OCI-LY7 (cell line): ENCODE data around the gene NPAT. TPM values are rescaled to one million over a fixed set of nuclear protein-coding genes. Genes with fewer than 3 reads are reported as not detected.

Experiments used
- BruUV-seq: library from RNA; stranded (reverse); fragments of 400-500 nt; replicated peaks from 2 replicates; lab custom pipeline; 2021; lab: Mats Ljungman, UMichigan
- CTCF ChIA-PET: fragments of 300-600 bp; sonication (Branson Sonifier 250); formaldehyde crosslinking; loops from one replicate; lab custom pipeline; 2022; ENCODE audit warnings: antibody characterized with exemption; ENCODE audit not compliant: unreplicated experiment; lab: Charles Lee
- POLR2A ChIA-PET: fragments of 300-600 bp; sonication (Branson Sonifier 250); formaldehyde crosslinking; loops from one replicate; lab custom pipeline; 2022; ENCODE audit warnings: antibody characterized with exemption; lab: Charles Lee
- DNase-seq: peaks from one replicate; pipeline ENCODE4 v3.0.0-alpha.2; 2015; ENCODE audit warnings: low spot score
- H2AFZ ChIP-seq: fragments of 200-600 bp; sonication (generic), shearing (Covaris generic); 2 replicates; pipeline ENCODE4 v1.6.1; 2014; ENCODE audit warnings: mild to moderate bottlenecking, antibody characterized with exemption, low read length, moderate library complexity
- H3K27ac ChIP-seq: fragments of 200-600 bp; sonication (generic); 2 replicates; pipeline ENCODE4 v1.5.1; 2014; ENCODE audit warnings: mixed run types, low read depth, mild to moderate bottlenecking, moderate library complexity, low read length, inconsistent platforms; ENCODE audit not compliant: poor library complexity, severe bottlenecking
- H3K36me3 ChIP-seq: fragments of 200-600 bp; sonication (generic); 2 replicates; pipeline ENCODE4 v1.6.1; 2014; ENCODE audit warnings: mild to moderate bottlenecking, antibody characterized with exemption, low read length, moderate library complexity, mixed read lengths; ENCODE audit not compliant: insufficient read depth
- H3K4me1 ChIP-seq: fragments of 200-600 bp; sonication (generic); 2 replicates; pipeline ENCODE4 v1.5.1; 2014; ENCODE audit warnings: mild to moderate bottlenecking, low read length; ENCODE audit not compliant: insufficient read depth, poor library complexity, severe bottlenecking
- H3K4me2 ChIP-seq: fragments of 200-600 bp; sonication (generic); 2 replicates; pipeline ENCODE4 v1.6.1; 2014; ENCODE audit warnings: mild to moderate bottlenecking, low read length
- H3K4me3 ChIP-seq: fragments of 200-600 bp; sonication (generic); 2 replicates; pipeline ENCODE4 v1.5.1; 2014; ENCODE audit warnings: mild to moderate bottlenecking, low read depth, low read length; ENCODE audit not compliant: poor library complexity, severe bottlenecking
- H3K79me2 ChIP-seq: fragments of 200-600 bp; sonication (generic); 2 replicates; pipeline ENCODE4 v1.6.1; 2016; ENCODE audit warnings: low read depth, mild to moderate bottlenecking, low read length, moderate library complexity, mixed read lengths; ENCODE audit not compliant: insufficient read depth
- H3K9me2 ChIP-seq: fragments of 200-600 bp; sonication (generic); 2 replicates; pipeline ENCODE4 v1.6.1; 2016; ENCODE audit warnings: mild to moderate bottlenecking, low read length, mixed read lengths; ENCODE audit not compliant: insufficient read depth
- H3K9me3 ChIP-seq: fragments of 200-600 bp; sonication (generic); 2 replicates; pipeline ENCODE4 v1.6.1; 2014; ENCODE audit warnings: mild to moderate bottlenecking, mixed run types, low read length, mixed read lengths
- H4K20me1 ChIP-seq: fragments of 200-600 bp; sonication (generic); 2 replicates; pipeline ENCODE4 v1.6.1; 2014; ENCODE audit warnings: mild to moderate bottlenecking, antibody characterized with exemption, low read length, moderate library complexity, mixed read lengths; ENCODE audit not compliant: insufficient read depth
- CTCF ChIP-seq: fragments of 200-600 bp; sonication (generic); conservative IDR thresholded peaks from 2 replicates; pipeline ENCODE4 v1.5.1; 2014; ENCODE audit warnings: mild to moderate bottlenecking, antibody characterized with exemption, low read length, moderate library complexity, mixed read lengths
- EZH2phosphoT487 ChIP-seq: fragments of 200-600 bp; sonication (generic); IDR thresholded peaks from 2 replicates; pipeline ENCODE4 v1.6.1; 2018; ENCODE audit warnings: low read depth, borderline replicate concordance, mild to moderate bottlenecking, mixed run types, antibody characterized with exemption, low read length, moderate library complexity, mixed read lengths
- intact Hi-C: fragments of 100-400 bp; cut with micrococcal nuclease; formaldehyde crosslinking; loops from one replicate; pipeline ENCODE4 v1.10.0; 2022; ENCODE audit not compliant: unreplicated experiment
- total RNA-seq, 2 experiments: library from RNA; depleted of rRNA in 1 of 2; stranded (reverse); fragments of >200 nt in 1 of 2; shearing (Covaris generic) in 1 of 2; gene quantifications; 2 replicates each; pipeline ENCODE4 v1.2.3, GENCODE V29; 2014 to 2022

Gene NPAT
- total RNA-seq, 2 experiments from 2014 or later: 22.6 to 26.9 TPM

- H3K4me1 ChIP-seq: no peaks in the 10 kb centered on the region
- intact Hi-C loops: no loop called here
- no TSS peak for BruUV-seq
These were observed 23.6 kb downstream of the NPAT start for GRCh38 chr11:108198833-108199232.

GRCh38 chr11:108197351-108197750, 25.1 kb downstream of the NPAT start:
- CTCF ChIA-PET: no interaction called here

More at GRCh38 chr11:108198833-108199232, 23.6 kb downstream of the NPAT start:
- H3K9me3 ChIP-seq: peaks cover 7% of the 10 kb centered on the region
- no peak overlapping the region for H3K27ac ChIP-seq
- H3K36me3 ChIP-seq: peaks cover 100% of the 10 kb centered on the region
- no peaks in the 10 kb centered on the region for H3K9me2 ChIP-seq
- POLR2A ChIA-PET: no interaction called here
- CTCF ChIA-PET: no interaction called here
- peaks cover 40% of the 10 kb centered on the region for H3K79me2 ChIP-seq
- H4K20me1 ChIP-seq: no peaks in the 10 kb centered on the region; the same call in 1 of the 2 replicates
- no peak for DNase-seq
- H3K4me2 ChIP-seq: no peak overlapping the region
- TF ChIP-seq CTCF (no peak), EZH2phosphoT487 (no peak)
- no peak overlapping the region for H3K4me3 ChIP-seq
- H2AFZ ChIP-seq: no peak overlapping the region

More at GRCh38 chr11:108197351-108197750, 25.1 kb downstream of the NPAT start:
- Histone ChIP-seq H3K79me2 (peaks cover 36% of the 10 kb centered on the region), H3K4me3 (no peak overlapping the region), H3K9me2 (no peaks in the 10 kb centered on the region), H2AFZ (no peak overlapping the region), H3K36me3 (peaks cover 100% of the 10 kb centered on the region), H4K20me1 (no peaks in the 10 kb centered on the region; the same call in 1 of the 2 replicates), H3K4me2 (no peak overlapping the region), H3K9me3 (no peaks in the 10 kb centered on the region; the same call in 1 of the 2 replicates), H3K4me1 (no peaks in the 10 kb centered on the region), H3K27ac (no peak overlapping the region)
- POLR2A ChIA-PET: no interaction called here
- TF ChIP-seq EZH2phosphoT487: no peak
- no peak for TF ChIP-seq CTCF
- intact Hi-C loops: no loop called here
- no peak for DNase-seq
- BruUV-seq: no TSS peak
